ENCODE results near the gene IRGM. TPM values are rescaled to one million over a fixed set of nuclear protein-coding genes. Genes with fewer than 3 reads are reported as not detected.

IRGM gene
- total and polyA plus RNA-seq, 12 donors, result 0.25 to 0.40 TPM; not detected in 10

GRCh38 chr5:150860246-150860821 is 14.0 kb downstream of the IRGM start:
- no peak overlapping the region for H3K4me3 ChIP-seq
- no peaks in the 10 kb centered on the region for H3K9me3 ChIP-seq (replicated peaks in 1 of 3)
- no peak overlapping the region for H3K27ac ChIP-seq
- H3K36me3 ChIP-seq (replicated peaks in 1 of 2), result no peaks in the 10 kb centered on the region
- WGBS, 4 donors, result 47 to 82% (median 68%) methylated on average over 2 of the region's 2 CpGs
- no peaks in the 10 kb centered on the region for H3K27me3 ChIP-seq
- H3K4me1 ChIP-seq (replicated peaks in 1 of 2), result no peaks in the 10 kb centered on the region
- DNase-seq, result no peak
- TF ChIP-seq POLR2A (IDR thresholded peaks at IDR 0.05), result no peak
- no peak for TF ChIP-seq CTCF (IDR thresholded peaks at IDR 0.05)
- intact Hi-C loops (cut with DNase I), result no loop called here

DNA sequence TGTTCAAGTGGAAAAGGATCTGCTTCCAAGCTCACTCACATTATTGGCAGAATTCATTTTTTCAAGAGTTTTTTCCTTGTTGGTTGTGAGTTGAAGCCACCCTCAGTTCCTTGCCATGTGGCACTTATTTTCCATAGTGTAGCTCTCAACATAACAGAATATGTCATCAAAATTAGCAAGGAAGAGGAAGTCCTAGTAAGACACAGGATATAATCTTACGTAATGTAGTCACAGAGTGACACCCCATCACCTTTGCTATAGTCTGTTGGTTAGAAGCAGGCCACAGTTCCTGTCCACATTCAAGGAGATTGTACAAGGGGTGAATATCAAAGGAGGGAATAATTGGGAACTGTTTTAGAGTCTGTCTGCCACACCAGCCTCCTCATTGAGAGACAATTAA is 15.7 kb downstream of the IRGM start:
- Histone ChIP-seq H3K4me1 (replicated peaks in 1 of 2) (no peaks in the 10 kb centered on the region), H3K27ac (no peak overlapping the region), H3K9me3 (replicated peaks in 1 of 3) (no peaks in the 10 kb centered on the region), H3K36me3 (replicated peaks in 1 of 2) (no peaks in the 10 kb centered on the region), H3K27me3 (no peaks in the 10 kb centered on the region), H3K4me3 (no peak overlapping the region)
- no peak for DNase-seq
- 62 to 82% (median 75%) methylated on average over 1 of the region's 1 CpG for WGBS, 4 donors
- TF ChIP-seq CTCF (IDR thresholded peaks at IDR 0.05) (no peak), POLR2A (IDR thresholded peaks at IDR 0.05) (no peak)
- intact Hi-C loops (cut with DNase I), result no loop called here

DNA sequence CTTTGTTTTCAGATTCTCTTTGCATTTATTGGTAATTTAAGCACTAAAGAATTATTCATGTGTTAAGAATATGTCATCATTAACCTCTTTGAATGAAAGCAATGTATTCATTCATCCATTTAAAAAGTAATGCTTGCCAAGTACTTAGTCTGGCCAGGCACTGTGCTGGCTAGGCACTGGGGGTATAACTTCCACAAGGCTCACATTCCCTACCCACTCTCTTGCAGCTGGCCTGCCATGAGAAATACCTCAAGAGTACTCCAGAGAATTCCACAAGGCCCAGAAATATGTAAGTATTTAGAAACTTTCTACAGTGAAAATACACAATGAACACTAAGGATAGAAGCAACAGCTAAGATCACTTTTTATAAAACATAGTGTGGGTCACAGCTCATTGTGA is 33.0 kb downstream of the IRGM start:
- TF ChIP-seq CTCF (IDR thresholded peaks at IDR 0.05), result no peak
- TF ChIP-seq POLR2A (IDR thresholded peaks at IDR 0.05), result no peak
- Histone ChIP-seq H3K36me3 (replicated peaks in 1 of 2) (no peaks in the 10 kb centered on the region), H3K9me3 (replicated peaks in 1 of 3) (peaks cover 0 to 19% (median 7%) of the 10 kb centered on the region in 3 donors), H3K4me3 (no peak overlapping the region), H3K27me3 (no peaks in the 10 kb centered on the region), H3K4me1 (replicated peaks in 1 of 2) (no peaks in the 10 kb centered on the region), H3K27ac (no peak overlapping the region)
- DNase-seq, result no peak
- intact Hi-C loops (cut with DNase I), result no loop called here

GRCh38 chr5:150895431-150896428 is 49.4 kb downstream of the IRGM start:
- H3K4me1 ChIP-seq (replicated peaks in 1 of 2), result no peaks in the 10 kb centered on the region
- peaks cover 0 to 77% (median 55%) of the 10 kb centered on the region in 3 donors for H3K9me3 ChIP-seq (replicated peaks in 1 of 3)
- WGBS, 4 donors, result 89 to 96% (median 94%) methylated on average over 8 of the region's 8 CpGs
- H3K4me3 ChIP-seq, result no peak overlapping the region
- DNase-seq, result no peak
- intact Hi-C loops (cut with DNase I), result no loop called here
- no peaks in the 10 kb centered on the region for H3K27me3 ChIP-seq
- TF ChIP-seq POLR2A (IDR thresholded peaks at IDR 0.05), result no peak
- no peak for TF ChIP-seq CTCF (IDR thresholded peaks at IDR 0.05)
- no peak overlapping the region for H3K27ac ChIP-seq
- H3K36me3 ChIP-seq (replicated peaks in 1 of 2), result no peaks in the 10 kb centered on the region

Other genes starting within 250 kb of the IRGM start
- gene SYNPO, start 205.9 kb upstream of the IRGM start, total RNA-seq, result 100 to 1,000 TPM in 5 of 9 donors, 10 to 100 TPM in 3, 1 to 10 TPM in 1; 10.0 to 293 (median 100) TPM
- gene SYNPO, start 205.9 kb upstream of the IRGM start, polyA plus RNA-seq, result 100 to 1,000 TPM in 2 of 3 donors, 10 to 100 TPM in 1; 59.4 to 254 (median 108) TPM
- gene MYOZ3, start 185.3 kb upstream of the IRGM start, total RNA-seq, result 1 to 10 TPM in 1 of 9 donors, under 1 TPM in 7, not detected in 1; 0.12 to 1.9 (median 0.44) TPM
- 1 to 10 TPM in 1 of 3 donors, under 1 TPM in 2; 0.16 to 1.4 (median 0.51) TPM for gene MYOZ3, start 185.3 kb upstream of the IRGM start, polyA plus RNA-seq
- 10 to 100 TPM; 28.2 to 80.4 (median 37.4) TPM for gene RBM22, start 145.5 kb upstream of the IRGM start, total RNA-seq
- 10 to 100 TPM; 30.4 to 43.7 (median 41.3) TPM for gene RBM22, start 145.5 kb upstream of the IRGM start, polyA plus RNA-seq
- 100 to 1,000 TPM in 1 of 9 donors, 10 to 100 TPM in 8; 54.1 to 113 (median 85.6) TPM for gene DCTN4, start 87.5 kb upstream of the IRGM start, total RNA-seq
- 10 to 100 TPM; 30.4 to 85.9 (median 32.7) TPM for gene DCTN4, start 87.5 kb upstream of the IRGM start, polyA plus RNA-seq
- 10 to 100 TPM; 12.3 to 57.4 (median 30.0) TPM for gene SMIM3, start 67.8 kb upstream of the IRGM start, total RNA-seq
- 10 to 100 TPM; 22.1 to 25.7 (median 25.1) TPM for gene SMIM3, start 67.8 kb upstream of the IRGM start, polyA plus RNA-seq
- gene ZNF300, start 58.5 kb downstream of the IRGM start, total RNA-seq, result 1 to 10 TPM in 2 of 9 donors, under 1 TPM in 7; 0.12 to 7.4 (median 0.61) TPM
- gene ZNF300, start 58.5 kb downstream of the IRGM start, polyA plus RNA-seq, result 1 to 10 TPM in 2 of 3 donors, under 1 TPM in 1; 0.82 to 6.0 (median 3.3) TPM
- gene GPX3, start 174.1 kb downstream of the IRGM start, total RNA-seq, result 1,000 to 10,000 TPM in 3 of 9 donors, 100 to 1,000 TPM in 5, 10 to 100 TPM in 1; 51.1 to 1,751 (median 398) TPM
- 1,000 to 10,000 TPM in 2 of 3 donors, 100 to 1,000 TPM in 1; 365 to 1,619 (median 1,026) TPM for gene GPX3, start 174.1 kb downstream of the IRGM start, polyA plus RNA-seq
- 100 to 1,000 TPM in 6 of 9 donors, 10 to 100 TPM in 3; 36.6 to 129 (median 102) TPM for gene TNIP1, start 234.5 kb downstream of the IRGM start, total RNA-seq
- gene TNIP1, start 234.5 kb downstream of the IRGM start, polyA plus RNA-seq, result 10 to 100 TPM; 42.2 to 85.1 (median 68.1) TPM

All from adrenal gland (tissue), 12 donors.